Gastrocnemius medialis (tissue), 4 donors: ENCODE data around the gene C18orf32.

ENCODE experiments used
- POLR2A ChIP-seq, 2 donors: fragments of 450-650 bp; IDR thresholded peaks; one replicate each; pipeline ENCODE4 v1.6.1; 2017; ENCODE audit warnings: antibody characterized with exemption in 2 of 2, mild to moderate bottlenecking in 2 of 2, moderate library complexity in 2 of 2
- TF ChIP-seq, protein P1 (sequence below), 5 experiments: fragments of 450-650 bp in 3 of 5; fragments of 200-600 bp in 2 of 5; sonication (generic) in 2 of 5; IDR thresholded peaks in 4 of 5; conservative IDR thresholded peaks in 1 of 5; 1 replicate in 4 of 5; 2 replicates in 1 of 5; pipeline ENCODE4 v1.5.1; 2016 to 2019; ENCODE audit warnings: antibody characterized with exemption in 5 of 5, mild to moderate bottlenecking in 3 of 5, moderate library complexity in 3 of 5

DNA sequence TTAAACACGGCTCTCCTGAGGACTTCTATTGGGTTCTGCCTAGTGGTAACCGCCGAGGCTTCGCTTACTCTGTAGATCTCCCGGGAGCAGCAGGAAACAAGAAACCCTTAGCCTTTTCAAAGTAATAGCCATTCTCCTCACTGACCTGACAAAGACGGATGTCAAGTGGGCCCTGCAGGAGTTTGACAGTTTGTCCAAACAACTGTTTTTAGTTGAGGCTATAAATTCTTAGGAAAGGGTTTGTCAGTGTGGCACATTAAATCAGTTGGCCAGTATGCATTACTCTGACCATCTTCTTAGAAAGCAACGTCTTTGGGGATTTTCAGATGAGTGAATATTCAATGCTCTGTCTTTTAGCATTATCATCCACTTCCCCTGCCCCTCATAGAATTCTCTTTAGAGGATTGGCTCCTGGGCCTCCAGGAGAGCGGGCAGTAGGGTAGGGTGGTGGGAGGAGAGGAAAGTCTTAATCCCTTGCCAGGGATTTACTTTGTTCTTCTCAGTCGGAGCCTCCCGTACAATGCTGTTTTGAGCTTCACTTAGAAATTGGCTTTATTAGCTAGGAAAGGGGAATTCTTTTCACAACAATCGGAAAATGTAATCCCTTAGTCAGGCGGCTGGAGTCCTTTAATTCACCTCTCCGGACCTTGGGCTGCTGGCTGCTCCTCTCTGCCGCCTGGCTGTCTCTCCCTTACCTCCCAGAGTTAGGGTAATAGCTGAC is 13.3 kb upstream of the C18orf32 start:
- TF ChIP-seq, protein P1, sequence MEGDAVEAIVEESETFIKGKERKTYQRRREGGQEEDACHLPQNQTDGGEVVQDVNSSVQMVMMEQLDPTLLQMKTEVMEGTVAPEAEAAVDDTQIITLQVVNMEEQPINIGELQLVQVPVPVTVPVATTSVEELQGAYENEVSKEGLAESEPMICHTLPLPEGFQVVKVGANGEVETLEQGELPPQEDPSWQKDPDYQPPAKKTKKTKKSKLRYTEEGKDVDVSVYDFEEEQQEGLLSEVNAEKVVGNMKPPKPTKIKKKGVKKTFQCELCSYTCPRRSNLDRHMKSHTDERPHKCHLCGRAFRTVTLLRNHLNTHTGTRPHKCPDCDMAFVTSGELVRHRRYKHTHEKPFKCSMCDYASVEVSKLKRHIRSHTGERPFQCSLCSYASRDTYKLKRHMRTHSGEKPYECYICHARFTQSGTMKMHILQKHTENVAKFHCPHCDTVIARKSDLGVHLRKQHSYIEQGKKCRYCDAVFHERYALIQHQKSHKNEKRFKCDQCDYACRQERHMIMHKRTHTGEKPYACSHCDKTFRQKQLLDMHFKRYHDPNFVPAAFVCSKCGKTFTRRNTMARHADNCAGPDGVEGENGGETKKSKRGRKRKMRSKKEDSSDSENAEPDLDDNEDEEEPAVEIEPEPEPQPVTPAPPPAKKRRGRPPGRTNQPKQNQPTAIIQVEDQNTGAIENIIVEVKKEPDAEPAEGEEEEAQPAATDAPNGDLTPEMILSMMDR (IDR thresholded peaks at IDR 0.05 in 4 of 5, conservative IDR thresholded peaks at IDR 0.05 in 1 of 5) = no peak
- no peak for TF ChIP-seq POLR2A (IDR thresholded peaks at IDR 0.05)
